ENCODE results near the gene PHYH.
"Not testable (repeated sequence)": the region's sequence is repeated elsewhere in the genome, so short reads cannot be mapped to it uniquely, and the experiment has no call there.

Gene PHYH

DNA sequence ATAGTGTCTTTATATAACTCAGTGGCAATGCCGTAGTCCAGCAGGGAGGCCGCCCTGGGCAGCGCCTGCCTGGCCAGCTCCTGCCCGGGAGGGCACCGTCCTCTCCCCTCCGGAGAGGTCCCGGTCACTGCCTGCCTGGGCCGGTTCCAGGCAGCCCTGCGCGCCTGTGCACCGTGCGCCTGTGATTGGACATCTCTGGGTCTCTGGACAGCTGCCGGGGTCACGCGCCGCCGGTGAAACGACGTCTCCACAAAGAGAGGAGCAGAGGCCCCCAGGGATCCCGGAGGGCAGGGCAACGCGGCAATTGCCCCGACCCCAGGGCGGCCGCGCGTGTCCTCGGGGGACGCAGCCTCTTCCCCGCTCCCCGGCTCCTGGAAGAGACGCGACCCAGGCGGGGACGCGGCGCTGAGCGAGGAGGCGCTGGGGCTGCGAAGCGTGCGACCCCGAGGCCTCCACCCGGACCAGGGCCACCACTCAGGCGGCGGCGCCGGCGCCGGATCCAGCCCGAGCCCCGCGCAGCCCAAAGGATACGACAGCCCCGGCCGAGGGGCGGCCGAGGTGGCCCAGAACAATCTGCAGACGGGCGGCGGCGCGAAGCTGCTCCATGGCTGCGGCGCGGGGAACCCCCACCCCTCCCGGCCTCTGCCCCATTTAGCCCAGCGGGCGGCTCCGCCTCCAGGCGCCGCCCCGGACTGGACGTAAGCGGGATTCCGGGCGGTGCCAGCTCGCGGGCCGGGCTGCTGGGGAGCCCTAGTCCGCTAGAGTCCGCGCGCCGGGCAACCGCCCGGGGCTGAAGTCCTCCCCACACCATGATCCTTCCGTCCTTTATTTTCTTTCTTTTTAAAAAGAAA, at the start of gene PHYH:
PHYH (minus strand) TSS at position 628 of the 851 bp plus-strand sequence; CDS start at position 606, 22 bp downstream.
- peak; percentile 81 for DNase-seq

DNA sequence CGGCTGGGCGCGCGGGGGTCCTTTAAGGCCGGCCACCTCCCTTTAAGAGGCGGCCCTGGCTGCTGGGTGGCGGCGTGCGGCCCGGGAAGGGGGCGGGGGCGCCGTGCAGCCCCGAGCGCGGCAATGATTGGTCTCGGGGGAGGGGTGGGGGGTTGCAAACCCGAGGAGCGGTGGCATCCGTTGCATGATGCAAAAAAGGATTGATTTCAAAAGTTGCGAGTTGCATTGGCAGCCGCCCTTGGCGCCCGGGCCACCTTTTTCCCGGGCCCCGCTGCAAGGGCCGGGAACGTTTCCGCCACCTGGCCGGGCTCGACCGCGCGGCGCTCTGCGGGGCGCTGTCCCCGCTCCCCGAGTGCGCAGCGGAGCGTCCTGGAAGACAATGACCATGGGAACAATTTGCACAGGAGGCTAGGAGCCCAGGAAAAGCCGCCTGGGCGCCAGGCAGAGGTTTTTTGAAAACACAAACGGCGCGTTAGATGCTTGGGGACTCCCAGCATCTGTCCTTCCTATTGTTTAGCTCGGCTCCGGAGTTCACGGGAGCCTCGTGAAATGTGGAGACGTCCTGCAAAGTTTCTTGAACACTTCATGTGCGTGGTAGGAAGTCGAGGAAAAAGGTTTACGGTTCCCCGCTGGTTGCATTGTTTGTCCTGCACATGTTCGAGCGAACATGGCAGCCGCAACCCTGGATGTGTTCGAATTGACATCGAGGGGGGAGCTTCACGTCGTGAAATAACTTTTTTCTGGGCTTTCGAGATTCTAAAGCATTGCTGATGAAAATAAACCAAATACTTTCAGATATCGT, 48.6 kb upstream of the PHYH start, which contains the start of gene SEPHS1:
SEPHS1 (minus strand) TSS at position 78 of the 802 bp plus-strand sequence. CDS start 3,343 bp downstream, outside the sequence.
- DNase-seq: peak; percentile 80

DNA sequence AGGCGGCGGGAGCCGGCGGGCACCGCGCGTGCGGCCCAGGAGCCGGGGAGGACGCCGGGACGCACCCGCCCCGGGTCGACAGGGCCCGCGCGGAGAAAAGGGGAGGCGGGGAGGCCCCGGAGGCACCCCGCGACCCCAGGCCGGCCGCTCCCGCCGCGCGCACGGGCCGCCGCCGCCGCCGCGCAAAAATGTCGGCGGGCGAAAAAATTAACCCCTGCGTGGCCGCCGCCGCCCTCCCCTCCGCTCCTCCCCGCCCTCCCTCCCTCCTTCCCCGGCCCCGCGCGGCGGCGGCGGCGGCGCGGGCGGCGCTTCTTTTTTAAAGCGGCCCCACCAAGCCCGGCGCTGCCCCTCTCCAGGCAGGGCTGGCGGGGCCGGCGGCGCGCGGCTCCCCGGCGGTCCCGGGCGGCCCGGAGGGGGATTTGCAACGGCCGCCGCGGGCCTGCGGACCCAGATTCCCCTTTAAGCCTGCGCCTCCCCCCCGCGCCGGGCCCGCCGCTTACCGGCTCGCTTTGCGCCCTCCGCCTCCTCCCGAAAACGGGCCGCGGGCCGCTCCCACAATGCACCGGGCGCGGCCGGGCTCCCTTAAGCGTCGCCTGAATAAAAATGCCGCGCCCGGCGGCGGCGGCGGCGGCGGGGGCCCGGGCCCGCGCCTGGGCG, 47.8 kb upstream of the PHYH start:
- peak; percentile 63 for DNase-seq

DNA sequence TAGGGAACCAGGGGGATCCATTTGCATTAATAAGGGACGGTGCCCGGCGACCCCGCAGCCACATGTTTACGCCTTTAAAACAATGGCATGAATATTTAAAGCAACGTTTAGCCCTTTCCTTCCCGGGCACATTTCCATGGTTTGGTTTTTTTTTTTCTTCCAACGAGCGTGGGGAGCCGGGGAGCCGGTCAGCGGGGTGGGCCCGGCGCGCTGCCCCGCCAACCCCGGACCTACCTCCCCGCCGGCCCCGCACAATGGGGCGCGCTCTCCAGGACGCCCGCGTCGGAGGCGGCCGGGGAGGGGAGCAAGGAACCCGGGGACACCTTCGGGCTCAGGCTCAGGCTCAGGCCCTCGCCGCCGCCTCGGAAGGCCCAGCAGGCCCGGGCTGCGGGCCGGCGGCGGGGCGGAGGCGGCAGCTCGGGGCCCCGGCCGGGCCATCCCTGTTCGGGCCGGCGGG, 47.2 kb upstream of the PHYH start:
- no peak for DNase-seq

DNA sequence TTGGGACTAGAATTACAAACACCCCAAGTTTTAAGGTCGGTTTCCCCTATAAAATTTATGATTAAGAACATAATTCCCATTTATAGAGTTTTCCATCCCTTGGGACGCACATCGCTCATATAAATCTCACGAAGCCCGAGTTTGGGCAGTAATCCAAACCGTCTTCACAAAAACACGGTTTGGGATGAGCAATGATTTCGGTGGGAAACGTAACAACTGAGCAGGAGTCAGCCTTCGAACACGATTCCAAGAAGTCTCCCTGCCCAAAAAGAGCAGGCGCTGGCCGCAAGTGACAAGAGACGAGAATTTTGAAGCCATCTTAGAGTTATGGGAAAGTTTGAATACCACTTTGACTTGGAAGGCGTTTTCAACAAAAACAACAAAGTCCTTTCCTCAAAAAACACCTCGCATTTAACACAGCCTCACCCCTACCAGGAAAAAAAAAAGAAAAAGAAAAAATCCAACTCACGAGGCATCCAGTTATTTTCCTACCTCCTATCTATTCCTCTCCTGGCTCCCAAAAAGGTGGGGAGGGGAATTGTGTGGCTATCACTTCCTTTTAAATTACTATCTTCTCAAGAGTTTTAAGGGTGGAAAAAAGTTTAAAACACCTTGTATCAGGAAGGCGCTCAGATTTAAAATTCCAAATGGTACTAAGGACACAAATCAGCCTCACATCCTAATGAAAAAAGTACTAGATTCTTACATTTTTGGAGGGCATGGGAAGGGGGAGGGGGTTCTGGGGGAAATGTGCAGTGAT, 46.6 kb upstream of the PHYH start:
- no peak for DNase-seq

DNA sequence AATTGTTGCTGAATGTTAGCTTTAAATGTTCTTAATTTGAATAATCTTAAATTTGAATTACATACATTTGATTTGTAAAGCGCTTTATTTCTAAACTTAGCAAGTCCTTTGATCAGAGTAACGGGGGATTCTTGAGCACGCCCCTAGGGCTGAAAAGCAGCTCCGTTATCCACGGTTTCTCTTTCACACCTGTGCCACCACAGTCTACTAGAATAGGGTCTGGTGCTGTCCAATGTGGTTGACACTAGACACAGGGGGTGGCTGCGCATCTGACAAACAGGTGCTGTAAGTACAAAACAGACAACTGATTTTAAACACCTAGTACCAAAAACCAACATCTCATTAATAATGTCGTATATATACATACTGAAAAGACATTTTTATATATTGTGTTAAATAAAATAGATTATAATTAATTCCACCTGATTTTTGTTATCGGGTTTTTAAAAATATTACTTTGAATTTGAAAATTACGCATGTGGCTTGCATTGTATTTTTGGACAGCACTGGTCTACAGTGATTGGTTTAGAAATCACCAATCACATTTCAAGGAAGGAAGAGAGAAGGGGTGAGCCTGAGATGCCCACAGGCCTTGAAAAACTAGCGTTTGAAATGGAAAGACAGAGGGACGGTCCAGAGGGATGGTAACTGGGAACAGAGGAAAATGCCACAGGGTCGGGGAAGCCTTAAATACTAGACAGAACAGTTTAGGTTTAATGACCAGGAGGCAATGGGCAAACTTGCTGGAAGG, 40.9 kb upstream of the PHYH start:
- no peak for DNase-seq

DNA sequence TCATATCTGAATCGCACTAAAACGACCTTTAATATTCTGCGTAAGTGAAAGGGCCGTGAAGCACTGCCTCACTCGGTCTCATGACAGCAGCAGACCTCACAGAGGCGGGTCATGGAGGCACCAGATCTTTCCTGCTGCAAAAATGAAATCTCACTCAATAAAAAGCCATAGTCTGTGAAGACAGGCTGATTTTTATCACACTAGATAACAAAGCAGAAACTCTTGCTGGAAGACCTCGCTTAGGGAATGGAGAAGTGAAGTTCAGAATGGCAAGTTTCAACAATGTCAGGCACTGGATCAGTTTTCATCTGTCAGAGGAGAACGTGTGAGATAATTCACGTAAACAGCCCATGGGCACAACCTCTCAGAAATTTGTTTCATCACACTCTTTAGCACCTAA, 40.2 kb upstream of the PHYH start:
- DNase-seq: no peak

DNA sequence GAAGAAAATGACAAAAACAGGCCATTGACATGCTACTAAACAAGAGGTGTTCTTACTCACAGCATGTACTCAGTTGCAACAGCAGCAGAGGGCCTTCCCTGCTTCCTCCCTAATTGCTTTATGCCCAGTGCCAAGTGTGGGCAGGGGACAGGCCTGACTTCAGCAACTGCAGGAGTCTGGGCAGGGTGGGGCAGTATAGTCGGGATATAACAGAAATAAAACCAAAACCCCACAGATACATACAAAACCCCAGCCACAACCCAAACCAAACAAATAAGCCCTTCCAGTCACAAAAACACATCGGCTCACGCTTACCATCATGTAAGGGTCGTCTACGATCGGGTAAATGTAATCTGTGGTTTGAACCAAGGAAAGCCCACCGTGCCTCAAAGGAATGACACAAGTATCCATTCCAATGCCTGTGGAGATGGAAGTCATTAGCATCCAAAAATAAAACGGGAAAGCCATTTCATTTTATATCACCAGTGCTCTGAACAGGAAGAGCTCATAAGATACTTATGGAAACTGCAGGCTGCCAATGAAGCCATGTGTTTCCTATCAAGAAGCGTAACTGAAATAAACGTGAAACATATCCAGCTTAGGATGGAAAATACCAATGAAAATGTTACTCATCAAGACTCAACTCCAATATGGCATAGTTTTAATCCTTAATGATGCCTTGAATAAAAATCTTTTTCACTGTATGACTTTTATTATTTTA, 38.7 kb upstream of the PHYH start:
- no peak for DNase-seq

DNA sequence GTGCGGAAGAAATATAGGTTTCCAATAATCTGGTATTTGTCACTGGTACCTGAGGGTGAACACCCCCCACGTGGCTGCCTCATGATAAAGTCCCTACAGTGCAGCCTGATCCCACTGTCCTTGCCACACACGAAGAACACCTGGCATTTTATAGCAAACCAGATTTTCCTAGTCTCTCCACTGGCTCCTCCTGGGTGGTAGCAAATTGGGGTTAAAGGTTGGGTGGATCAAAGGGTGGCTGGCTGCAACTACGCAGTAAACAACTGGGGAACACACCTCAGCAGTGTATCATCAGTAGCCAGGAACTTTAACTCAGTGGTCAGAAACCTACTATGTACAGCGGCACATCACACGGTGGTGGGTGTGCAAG, 37.9 kb upstream of the PHYH start:
- no peak for DNase-seq

DNA sequence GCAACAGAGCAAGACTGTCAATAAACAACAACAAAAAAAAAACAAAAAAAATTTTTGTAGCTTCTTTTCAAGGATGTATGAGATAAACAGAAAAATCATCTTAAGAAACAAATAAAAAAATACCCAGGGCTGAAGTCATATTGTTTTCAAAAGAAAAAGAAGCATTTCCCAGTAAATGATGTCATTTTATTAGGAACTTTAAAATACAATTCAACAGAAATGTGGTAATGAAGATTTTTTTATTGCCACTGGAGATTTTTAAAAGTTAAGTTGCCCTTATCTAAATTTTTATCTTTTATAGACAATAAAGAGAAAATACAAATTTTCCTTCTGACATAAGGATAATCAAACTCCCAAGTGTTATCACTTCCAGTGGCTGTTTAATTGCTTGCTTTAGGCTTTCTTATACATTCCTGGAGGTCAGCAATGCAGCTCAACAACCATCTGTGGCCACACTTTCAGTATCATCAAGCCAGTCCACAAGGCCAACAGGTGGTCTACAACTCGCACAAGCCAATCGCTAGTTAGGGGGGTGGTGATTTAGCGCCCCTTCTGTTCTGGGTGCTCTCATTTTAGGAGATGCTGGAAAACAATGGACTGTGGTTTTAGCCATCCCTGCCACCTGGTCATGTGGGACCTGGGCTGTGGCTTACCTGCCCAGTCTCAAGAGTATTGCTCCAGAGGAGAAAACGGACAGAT, 37.4 kb upstream of the PHYH start:
- DNase-seq: no peak

DNA sequence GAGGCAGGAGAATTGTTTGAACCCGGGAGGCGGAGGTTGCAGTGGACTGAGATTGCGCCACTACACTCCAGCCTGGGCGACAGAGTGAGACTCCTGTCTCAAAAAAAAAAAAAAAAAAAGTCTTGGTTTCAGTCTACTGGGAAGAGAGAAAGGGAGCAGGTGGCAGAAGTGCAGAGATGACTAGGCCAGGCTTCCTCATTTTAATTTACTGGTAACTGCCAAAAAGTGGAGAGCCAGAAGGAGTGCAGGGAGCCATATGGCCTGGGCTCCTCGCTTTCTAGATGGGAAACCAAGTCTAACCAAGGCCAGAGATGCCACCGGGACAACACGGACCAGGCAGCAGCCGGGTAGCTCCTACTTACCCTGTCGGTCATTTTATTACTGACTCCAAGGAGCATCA, 36.0 kb upstream of the PHYH start:
- DNase-seq: no peak

DNA sequence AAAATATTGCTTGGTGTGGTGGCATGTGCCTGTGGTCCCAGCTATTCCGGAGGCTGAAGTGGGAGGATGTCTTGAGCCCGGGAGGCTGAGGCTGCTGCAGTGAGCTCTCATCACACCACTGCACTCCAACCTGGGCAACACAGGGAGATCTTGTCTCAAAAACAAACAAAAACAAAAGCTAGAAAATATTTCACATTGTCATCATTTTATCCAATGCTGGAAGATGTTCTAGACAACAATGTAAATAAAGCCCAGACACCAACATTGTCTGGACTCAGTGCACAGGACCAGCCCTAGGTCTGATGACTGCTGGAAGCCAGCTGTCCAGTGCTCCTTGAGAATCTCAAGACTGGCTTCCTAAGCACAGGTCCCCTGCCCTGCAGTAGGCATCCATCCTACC, 34.7 kb upstream of the PHYH start:
- DNase-seq: no peak

DNA sequence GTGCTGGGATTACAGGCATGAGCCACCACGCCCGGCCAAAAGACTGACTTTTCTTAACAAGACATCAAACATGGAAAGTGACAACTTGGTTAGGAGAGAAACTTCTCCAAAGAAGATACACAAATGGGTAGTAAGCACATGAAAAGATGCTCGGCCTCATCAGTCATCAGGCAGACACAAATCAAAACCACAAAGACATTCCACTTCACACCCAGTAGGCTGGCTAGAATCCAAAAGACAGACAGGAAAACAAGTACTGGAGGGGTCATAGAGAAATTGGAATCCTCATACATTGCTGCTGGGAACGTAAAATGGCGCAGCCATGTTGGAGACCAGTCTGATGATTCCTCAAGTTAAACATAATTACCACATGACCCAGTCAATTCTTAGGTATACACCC, 31.8 kb upstream of the PHYH start:
- no peak for DNase-seq

DNA sequence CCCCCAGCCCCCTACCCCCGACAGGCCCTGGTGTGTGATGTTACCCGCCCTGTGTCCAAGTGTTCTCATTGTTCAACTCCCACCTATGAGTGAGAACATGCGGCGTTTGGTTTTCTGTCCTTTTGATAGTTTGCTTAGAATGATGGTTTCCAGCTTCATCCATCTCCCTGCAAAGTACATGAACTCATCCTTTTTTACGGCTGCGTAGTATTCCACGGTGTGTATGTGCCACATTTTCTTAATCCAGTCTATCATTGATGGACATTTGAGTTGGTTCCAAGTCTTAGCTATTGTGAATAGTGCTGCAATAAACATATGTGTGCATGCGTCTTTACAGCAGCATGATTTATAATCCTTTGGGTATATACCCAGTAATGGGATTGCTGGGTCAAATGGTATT, 31.1 kb upstream of the PHYH start:
- not testable (repeated sequence) for DNase-seq

DNA sequence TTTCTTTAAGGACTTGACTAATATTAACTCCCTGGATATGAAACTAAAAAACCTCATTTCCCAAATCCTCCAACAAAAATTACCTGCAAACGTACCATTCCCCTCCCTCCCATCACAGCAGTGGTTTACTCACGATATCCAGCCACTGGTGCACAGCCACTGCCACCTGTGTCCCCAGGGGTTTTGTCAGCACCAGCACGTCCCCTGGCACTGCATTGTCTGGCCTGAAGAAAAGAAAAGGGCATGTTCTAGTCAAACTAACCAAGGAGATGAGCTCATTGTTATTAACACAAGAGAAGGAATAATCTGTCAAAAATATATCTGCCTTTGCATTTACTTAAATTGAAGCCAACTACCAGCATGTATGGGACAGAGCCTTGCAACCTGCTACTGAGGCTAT, 29.7 kb upstream of the PHYH start:
- no peak for DNase-seq

DNA sequence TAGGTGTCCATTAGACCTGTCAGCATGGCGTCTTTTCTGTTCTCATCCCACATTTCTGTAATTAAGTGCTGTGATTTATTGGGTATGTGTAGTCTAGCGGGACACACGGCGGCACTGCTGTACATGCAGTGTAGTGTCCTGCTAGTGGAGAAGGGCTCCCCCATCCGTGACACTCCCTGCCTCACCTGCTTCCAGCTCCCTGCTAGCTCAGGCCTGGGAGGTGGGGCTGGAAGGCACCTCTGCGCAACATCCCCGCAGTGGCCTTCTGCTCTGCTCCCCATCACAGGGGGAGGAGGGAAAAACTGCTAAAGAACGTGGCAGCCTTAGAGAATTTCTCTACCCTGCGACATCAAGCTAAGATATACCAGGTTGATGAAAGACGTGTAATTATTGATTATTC, 28.7 kb upstream of the PHYH start:
- DNase-seq: no peak

DNA sequence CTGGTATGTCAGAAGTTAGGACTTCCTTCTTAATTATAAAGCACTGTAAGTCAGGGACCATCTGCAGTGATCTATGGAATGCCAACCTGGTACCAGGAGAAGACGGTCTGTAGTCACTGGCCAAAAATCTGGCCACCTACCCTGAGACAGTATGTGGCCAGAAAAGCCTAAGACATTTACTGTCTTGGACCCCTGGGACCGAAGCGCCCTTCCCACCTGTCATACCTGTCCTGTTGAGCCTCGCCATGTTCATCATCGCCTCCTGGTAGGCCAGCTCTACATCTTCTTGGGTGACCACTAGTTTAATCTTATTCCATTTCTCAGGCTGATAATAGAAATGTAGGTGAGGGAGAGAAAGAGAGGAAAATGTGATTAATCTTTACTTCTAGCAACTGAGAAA, 28.3 kb upstream of the PHYH start:
- DNase-seq: no peak

DNA sequence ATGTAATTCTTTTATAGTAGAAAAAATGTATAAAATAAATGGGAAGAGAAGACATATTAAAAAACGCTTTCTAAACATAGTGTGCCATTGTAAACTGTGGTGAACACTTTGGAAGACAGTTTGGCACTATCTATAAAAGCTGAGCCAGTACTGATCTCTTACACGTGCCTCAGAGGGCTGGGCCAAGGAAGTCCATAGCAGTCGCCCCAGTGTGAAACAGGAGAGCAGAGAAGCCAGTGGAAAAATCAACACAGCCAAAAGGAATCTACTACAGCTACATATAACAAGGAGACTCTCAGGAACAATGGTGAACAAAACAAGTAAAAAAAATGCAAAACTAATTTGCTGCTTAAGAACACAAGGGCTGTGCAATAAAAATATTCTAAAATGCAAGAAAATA, 27.7 kb upstream of the PHYH start:
- DNase-seq: no peak

DNA sequence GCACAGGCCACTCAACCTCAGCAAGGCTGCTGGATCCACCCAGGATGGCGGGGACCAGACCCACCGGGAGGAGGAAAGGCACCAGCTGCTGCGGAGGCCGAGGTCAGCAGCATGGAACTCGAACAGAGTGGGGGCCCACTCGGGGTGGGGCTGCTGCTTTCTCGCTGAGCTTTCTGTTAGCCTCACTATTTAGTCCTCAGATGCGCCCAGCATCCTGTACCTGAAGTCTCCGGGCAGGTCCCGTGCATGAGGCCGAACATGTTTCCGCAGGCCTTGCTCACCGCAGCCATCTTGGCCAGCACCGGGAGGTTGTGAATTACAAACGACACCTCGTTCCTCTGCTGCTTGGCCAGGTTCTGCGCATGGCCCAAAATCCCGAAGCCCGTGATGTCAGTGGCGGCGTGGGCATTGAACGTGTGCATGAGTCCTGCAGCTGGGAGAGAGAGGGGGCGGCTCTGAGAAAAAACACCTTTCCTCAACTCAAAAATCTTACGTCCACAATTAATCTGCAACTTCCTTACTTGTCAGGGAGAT, 22.8 kb upstream of the PHYH start:
- DNase-seq: no peak

DNA sequence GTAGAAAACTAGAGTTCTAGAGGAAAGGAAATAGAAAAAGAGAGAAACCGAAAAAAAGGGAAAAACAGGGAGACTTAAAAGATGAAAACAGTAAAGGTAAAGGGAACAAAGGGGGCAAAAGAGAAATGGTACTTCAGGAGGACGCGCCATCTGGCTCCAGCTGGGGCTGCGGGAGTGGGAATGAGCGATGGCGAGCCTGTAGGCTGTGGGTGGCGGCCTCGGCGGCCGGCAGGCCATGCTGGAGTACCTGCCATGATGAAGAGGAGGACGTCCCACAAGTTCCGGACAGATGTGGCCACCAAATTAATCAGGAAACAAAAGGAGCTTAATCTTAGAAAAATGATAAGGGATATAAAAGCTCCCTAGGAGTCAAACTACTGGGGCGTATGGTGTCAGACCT, 21.7 kb upstream of the PHYH start:
- DNase-seq: no peak

All from NCI-H510A treated with DMSO at 0.1 percent for 48 hours (cell line).